SK-N-SH (cell line): ENCODE data around the gene SND1. TPM values are rescaled to one million over a fixed set of nuclear protein-coding genes. Genes with fewer than 3 reads are reported as not detected.

Experiments
- CTCF ChIA-PET: fragments of 300-600, 350-600 bp; formaldehyde crosslinking; extraction: SDS; loops from one replicate; lab custom pipeline; 2021; lab: Yijun Ruan, JAX
- POLR2A ChIA-PET: fragments of 350-600 bp; sonication (Branson Sonifier 250); formaldehyde crosslinking; extraction: SDS; loops from one replicate; lab custom pipeline; 2020; ENCODE audit warnings: antibody characterized with exemption, inconsistent platforms; lab: Yijun Ruan, JAX
- DNase-seq: peaks from one replicate; pipeline ENCODE4 v3.0.0; 2012
- H2AFZ ChIP-seq: fragments of 200-600 bp; sonication (generic); 2 replicates; pipeline ENCODE4 v1.8.1; 2016; ENCODE audit warnings: antibody characterized with exemption, mild to moderate bottlenecking, low read depth
- H3F3A ChIP-seq: fragments of 200-600 bp; sonication (generic); replicated peaks from 2 replicates; pipeline ENCODE3; 2016; ENCODE audit warnings: antibody characterized with exemption, mild to moderate bottlenecking; ENCODE audit not compliant: insufficient read depth
- H3K27ac ChIP-seq, 2 experiments: fragments of 200-500 bp in 1 of 2; fragments of 200-600 bp in 1 of 2; sonication (Bioruptor generic) in 1 of 2; sonication (generic), shearing (Covaris generic) in 1 of 2; 2 replicates each; pipeline versions ENCODE4 v1.5.1 to v1.6.1; 2014 to 2016; ENCODE audit warnings: low read depth in 2 of 2, inconsistent platforms in 1 of 2, low read length in 1 of 2, mild to moderate bottlenecking in 1 of 2, mixed read lengths in 1 of 2
- H3K27me3 ChIP-seq: fragments of 200-600 bp; sonication (generic), shearing (Covaris generic); 2 replicates; pipeline ENCODE4 v1.6.1; 2016; ENCODE audit warnings: mixed run types; ENCODE audit not compliant: insufficient read depth
- H3K36me3 ChIP-seq, 2 experiments: fragments of 200-500 bp in 1 of 2; fragments of 200-600 bp in 1 of 2; sonication (Bioruptor generic) in 1 of 2; sonication (generic) in 1 of 2; replicated peaks in 1 of 2; 2 replicates each; pipeline versions ENCODE3 to v1.5.1; 2014 to 2016; ENCODE audit warnings: low read length in 1 of 2, mild to moderate bottlenecking in 1 of 2; ENCODE audit not compliant: insufficient read depth in 2 of 2, control insufficient read depth in 1 of 2
- H3K4me1 ChIP-seq, 2 experiments: fragments of 200-500 bp in 1 of 2; fragments of 200-600 bp in 1 of 2; sonication (Bioruptor generic) in 1 of 2; sonication (generic), shearing (Covaris generic) in 1 of 2; 2 replicates each; pipeline versions ENCODE4 v1.5.1 to v1.6.1; 2014 to 2016; ENCODE audit warnings: low read depth in 1 of 2, low read length in 1 of 2, mixed run types in 1 of 2; ENCODE audit not compliant: insufficient read depth in 2 of 2, control insufficient read depth in 1 of 2
- H3K4me2 ChIP-seq: fragments of 200-600 bp; sonication (generic), shearing (Covaris generic); 2 replicates; pipeline ENCODE4 v1.6.1; 2017; ENCODE audit warnings: mixed run types
- H3K4me3 ChIP-seq, 2 experiments: fragments of 200-500 bp in 1 of 2; fragments of 200-600 bp in 1 of 2; sonication (Bioruptor generic) in 1 of 2; sonication (generic), shearing (Covaris generic) in 1 of 2; 2 replicates each; pipeline versions ENCODE4 v1.5.1 to v1.8.1; 2014 to 2016; ENCODE audit warnings: low read depth in 2 of 2, inconsistent platforms in 1 of 2, low read length in 1 of 2, mild to moderate bottlenecking in 1 of 2, mixed read lengths in 1 of 2, moderate library complexity in 1 of 2
- H3K79me2 ChIP-seq: fragments of 200-600 bp; sonication (generic); 2 replicates; pipeline ENCODE4 v1.8.1; 2017; ENCODE audit warnings: mild to moderate bottlenecking; ENCODE audit not compliant: insufficient read depth
- H3K9ac ChIP-seq: fragments of 200-600 bp; sonication (generic); 2 replicates; pipeline ENCODE4 v1.6.1; 2017; ENCODE audit warnings: mixed run types
- H3K9me2 ChIP-seq: fragments of 200-600 bp; sonication (generic); 2 replicates; pipeline ENCODE4 v1.6.1; 2017; ENCODE audit warnings: mixed run types
- H3K9me3 ChIP-seq: fragments of 200-600 bp; sonication (generic); 2 replicates; pipeline ENCODE4 v1.6.1; 2017; ENCODE audit warnings: mixed run types, mild to moderate bottlenecking, moderate library complexity
- H4K20me1 ChIP-seq: fragments of 200-600 bp; sonication (generic); 2 replicates; pipeline ENCODE4 v1.6.1; 2017; ENCODE audit warnings: mild to moderate bottlenecking, mixed run types; ENCODE audit not compliant: insufficient read depth
- CHD2 ChIP-seq: fragments of 150-350 bp; IDR thresholded peaks from 2 replicates; pipeline ENCODE4 v1.6.1; 2018; ENCODE audit warnings: low read length; ENCODE audit not compliant: partially characterized antibody
- FOSL2 ChIP-seq: IDR thresholded peaks from 2 replicates; pipeline ENCODE4 v1.4.0; 2012; ENCODE audit warnings: low read depth, mild to moderate bottlenecking, moderate library complexity, borderline replicate concordance
- FOXJ3 ChIP-seq: sonication (generic); formaldehyde crosslinking; IDR thresholded peaks from 2 replicates; pipeline ENCODE4 v1.5.1; 2020; ENCODE audit warnings: mild to moderate bottlenecking, missing genetic modification reagents
- FOXM1 ChIP-seq: IDR thresholded peaks from 2 replicates; pipeline ENCODE4 v1.4.0; 2012; ENCODE audit warnings: low read depth, mild to moderate bottlenecking
- GABPA ChIP-seq: IDR thresholded peaks from 2 replicates; pipeline ENCODE4 v1.4.0; 2012; ENCODE audit warnings: low read depth, mild to moderate bottlenecking
- MXI1 ChIP-seq: IDR thresholded peaks from 2 replicates; pipeline ENCODE4 v1.6.1; 2012; ENCODE audit warnings: mild to moderate bottlenecking, low read depth, low read length, improper control_type of control experiment
- NFIC ChIP-seq: IDR thresholded peaks from 2 replicates; pipeline ENCODE4 v1.4.0; 2012; ENCODE audit warnings: borderline replicate concordance
- NRF1 ChIP-seq: IDR thresholded peaks from 2 replicates; pipeline ENCODE4 v1.6.1; 2012; ENCODE audit warnings: low read depth, mild to moderate bottlenecking, low read length
- PBX3 ChIP-seq: IDR thresholded peaks from 2 replicates; pipeline ENCODE4; 2012
- RCOR1 ChIP-seq: fragments of 150-350 bp; IDR thresholded peaks from 2 replicates; pipeline ENCODE4 v1.6.1; 2017; ENCODE audit warnings: antibody characterized with exemption, low read length
- REST ChIP-seq: IDR thresholded peaks from 2 replicates; pipeline ENCODE4 v1.6.1; 2012; ENCODE audit warnings: mild to moderate bottlenecking, low read depth, low read length, moderate library complexity
- RFX5 ChIP-seq: IDR thresholded peaks from 2 replicates; pipeline ENCODE4 v1.6.1; 2012; ENCODE audit warnings: mild to moderate bottlenecking, improper control_type of control experiment, low read length
- SIN3A ChIP-seq: IDR thresholded peaks from 2 replicates; pipeline ENCODE4 v1.6.1; 2012; ENCODE audit warnings: low read depth, mild to moderate bottlenecking, low read length, moderate library complexity, borderline replicate concordance
- SMC3 ChIP-seq: IDR thresholded peaks from 2 replicates; pipeline ENCODE4 v1.6.1; 2012; ENCODE audit warnings: low read depth, low read length, improper control_type of control experiment
- TAF1 ChIP-seq: IDR thresholded peaks from 2 replicates; pipeline ENCODE4 v1.6.1; 2012; ENCODE audit warnings: low read depth, mild to moderate bottlenecking, low read length, moderate library complexity, borderline replicate concordance
- TEAD4 ChIP-seq: IDR thresholded peaks from 2 replicates; pipeline ENCODE4 v1.4.0; 2012; ENCODE audit warnings: mild to moderate bottlenecking, borderline replicate concordance; ENCODE audit not compliant: insufficient read depth
- USF1 ChIP-seq: IDR thresholded peaks from 2 replicates; pipeline ENCODE4 v1.4.0; 2012; ENCODE audit warnings: low read depth, borderline replicate concordance
- YY1 ChIP-seq: IDR thresholded peaks from 2 replicates; pipeline ENCODE4 v1.4.0; 2012; ENCODE audit warnings: low read depth, mild to moderate bottlenecking
- WGBS: methylation state at CpG from one replicate; pipeline ENCODE4 v1.1.6; 2017; ENCODE audit warnings: low lambda C conversion rate; 5-methylcytosine and 5-hydroxymethylcytosine counted together
- polyA plus RNA-seq, 3 experiments: library from polyadenylated mRNA; depleted of rRNA; stranded (reverse); fragments of >200 nt; gene quantifications; 2 replicates each; pipeline ENCODE4 v1.2.3, GENCODE V29; 2012
- TF ChIP-seq, protein P1 (sequence below): fragments of 150-350 bp; IDR thresholded peaks from 2 replicates; pipeline ENCODE4 v1.6.1; 2016; ENCODE audit warnings: mild to moderate bottlenecking, low read depth, low read length

SND1 gene
- polyA plus RNA-seq, 1 of the 3 experiments (the other 2 are of a cell fraction): 165 TPM

- TF ChIP-seq REST (no peak), USF1 (no peak), SMC3 (no peak), TEAD4 (no peak), RFX5 (no peak)
These were observed 460.2 kb downstream of the SND1 start (continued) for GRCh38 chr7:128112018-128112780.

DNA sequence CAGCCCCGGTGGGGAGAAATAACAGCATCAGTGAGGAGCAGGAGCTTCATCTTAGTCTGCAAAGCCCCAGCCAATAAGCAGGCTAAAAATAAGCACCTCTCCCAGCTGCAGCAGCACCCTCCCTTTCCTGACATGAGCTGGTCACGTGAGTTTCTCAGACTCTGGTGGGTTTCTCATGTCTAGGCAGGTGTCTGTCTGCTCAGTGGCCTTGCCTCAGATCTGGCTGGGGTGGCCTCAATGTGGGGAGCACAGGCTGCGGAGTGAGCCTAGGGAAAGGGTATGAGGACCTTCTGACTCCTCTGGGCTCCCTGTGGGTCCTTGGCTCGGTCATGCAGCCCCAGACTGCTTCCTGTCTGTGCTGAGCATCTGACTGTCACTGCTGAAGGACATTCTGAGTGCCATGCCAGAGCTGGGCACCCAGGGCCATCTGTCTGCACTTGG lies 460.8 kb downstream of the SND1 start:
- Histone ChIP-seq H3K4me3 (no peak overlapping the region), H3K9ac (no peak overlapping the region), H2AFZ (no peak overlapping the region), H3K27ac (no peak overlapping the region), H4K20me1 (no peaks in the 10 kb centered on the region), H3F3A (peaks cover 6% of the 10 kb centered on the region), H3K79me2 (no peaks in the 10 kb centered on the region), H3K4me1 (peaks cover 7 to 35% of the 10 kb centered on the region in 2 experiments; a peak in 2 of 4 replicates), H3K9me2 (no peaks in the 10 kb centered on the region), H3K4me2 (no peak overlapping the region), H3K36me3 (no peaks in the 10 kb centered on the region), H3K9me3 (no peaks in the 10 kb centered on the region), H3K27me3 (no peaks in the 10 kb centered on the region; the same call in 1 of the 2 replicates)
- POLR2A ChIA-PET: no interaction called here
- CTCF ChIA-PET: interaction anchor here (1.0 to 2.9 kb wide), 6 partner anchors 16 to 405 kb away, joined by 3 to 9 read pairs (median 4); no protein-coding TSS in a partner anchor
- WGBS: 41% methylated on average over 4 of the region's 4 CpGs
- TF ChIP-seq SIN3A (no peak), MXI1 (0 out of 2 replicates have a peak, but pooled peaks have one; percentile 23)
- peak; percentile 55 for DNase-seq

DNA sequence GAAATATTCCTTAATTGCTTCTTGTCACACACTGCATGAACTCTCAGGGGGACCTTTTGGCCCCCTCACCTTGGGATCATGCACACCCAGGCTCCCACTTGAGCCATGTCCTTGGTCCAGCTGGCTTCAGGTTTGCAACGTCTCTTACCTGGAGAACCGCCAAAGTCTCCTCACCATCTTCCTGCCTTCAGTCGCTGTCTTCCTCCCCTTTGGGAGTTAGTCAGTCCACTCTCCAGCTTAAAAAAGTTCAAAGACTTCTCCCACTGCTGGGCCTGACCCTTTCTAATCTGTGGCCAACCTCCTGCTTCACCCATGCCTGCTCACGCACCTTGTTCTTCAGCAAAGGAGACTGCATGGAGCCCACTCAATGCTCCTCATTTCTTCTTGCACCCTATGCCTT lies 461.8 kb downstream of the SND1 start:
- no peaks in the 10 kb centered on the region; the same call in 1 of the 2 replicates for H3K27me3 ChIP-seq
- H3K4me1 ChIP-seq: peaks cover 7 to 32% of the 10 kb centered on the region in 2 experiments; a peak in 2 of 4 replicates
- no peaks in the 10 kb centered on the region for H4K20me1 ChIP-seq
- no peak overlapping the region for H3K9ac ChIP-seq
- H3K79me2 ChIP-seq: no peaks in the 10 kb centered on the region
- WGBS: 80% methylated on average over 4 of the region's 4 CpGs
- H3F3A ChIP-seq: peaks cover 6% of the 10 kb centered on the region
- ChIA-PET POLR2A (no interaction called here), CTCF (no interaction called here)
- H3K9me3 ChIP-seq: no peaks in the 10 kb centered on the region
- no peak overlapping the region for H3K27ac ChIP-seq
- no peaks in the 10 kb centered on the region for H3K36me3 ChIP-seq
- no peak overlapping the region for H3K4me3 ChIP-seq
- DNase-seq: no peak
- no peak overlapping the region for H2AFZ ChIP-seq
- H3K9me2 ChIP-seq: no peaks in the 10 kb centered on the region
- no peak overlapping the region for H3K4me2 ChIP-seq
- TF ChIP-seq CHD2 (no peak), RCOR1 (no peak), FOXM1 (no peak), SMC3 (no peak), NRF1 (no peak), NFIC (no peak), PBX3 (no peak), YY1 (no peak), FOSL2 (no peak), FOXJ3 (no peak), TAF1 (no peak), GABPA (no peak)
- TF ChIP-seq, protein P1, sequence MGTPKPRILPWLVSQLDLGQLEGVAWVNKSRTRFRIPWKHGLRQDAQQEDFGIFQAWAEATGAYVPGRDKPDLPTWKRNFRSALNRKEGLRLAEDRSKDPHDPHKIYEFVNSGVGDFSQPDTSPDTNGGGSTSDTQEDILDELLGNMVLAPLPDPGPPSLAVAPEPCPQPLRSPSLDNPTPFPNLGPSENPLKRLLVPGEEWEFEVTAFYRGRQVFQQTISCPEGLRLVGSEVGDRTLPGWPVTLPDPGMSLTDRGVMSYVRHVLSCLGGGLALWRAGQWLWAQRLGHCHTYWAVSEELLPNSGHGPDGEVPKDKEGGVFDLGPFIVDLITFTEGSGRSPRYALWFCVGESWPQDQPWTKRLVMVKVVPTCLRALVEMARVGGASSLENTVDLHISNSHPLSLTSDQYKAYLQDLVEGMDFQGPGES: no peak
